Testis (tissue), 2 donors: Measurements from ENCODE around the gene LAMB4.

ENCODE experiments used
- CTCF ChIP-seq, 3 experiments: fragments of 450-650 bp in 2 of 3; fragments of 200-600 bp in 1 of 3; sonication (generic) in 1 of 3; IDR thresholded peaks; one replicate each; pipeline ENCODE4 v1.5.1; 2016 to 2019; ENCODE audit warnings: antibody characterized with exemption in 3 of 3, mild to moderate bottlenecking in 2 of 3, moderate library complexity in 1 of 3
- POLR2A ChIP-seq: fragments of 450-650 bp; IDR thresholded peaks from one replicate; pipeline ENCODE4 v1.6.1; 2017; ENCODE audit warnings: antibody characterized with exemption, mild to moderate bottlenecking, moderate library complexity

- TF ChIP-seq CTCF (IDR thresholded peaks at IDR 0.05) (no peak), POLR2A (no peak)
These were observed 10.0 kb downstream of the LAMB4 start for GRCh38 chr7:108120196-108120595.
